ENCODE results near the gene ARSJ. TPM values are rescaled to one million over a fixed set of nuclear protein-coding genes. Genes with fewer than 3 reads are reported as not detected.

The ARSJ gene
- 22.2 TPM for polyA plus RNA-seq (2013, experiment 1 of 2)
- 23.1 TPM for polyA plus RNA-seq (2013, experiment 2 of 2)

GRCh38 chr4:113979148-113979904 is at the start of gene ARSJ:
Gene ARSJ, minus strand, starts transcription at chr4:113979647. Its CDS starts 813 bp downstream, at chr4:113978834.
- Histone ChIP-seq H3K36me3 (ENCODE audit: control insufficient read depth in 1 of 2, insufficient read depth in 2 of 2, low read depth in 1 of 2, low read length in 2 of 2) (no peaks in the 10 kb centered on the region), H3K9me3 (ENCODE audit: control insufficient read depth, low read length) (no peaks in the 10 kb centered on the region), H3K23ac (ENCODE audit: low read length in 2 of 2) (peak within 1 kb of the TSS in 1 of 2 experiments; percentile 37), H3K27ac (ENCODE audit: low read length, poor library complexity, severe bottlenecking) (peak within 1 kb of the TSS; percentile 95), H3K27me3 (ENCODE audit: control insufficient read depth in 1 of 2, insufficient read depth in 1 of 2, low read length in 2 of 2) (no peaks in the 10 kb centered on the region), H2AK5ac (ENCODE audit: low read length, severe bottlenecking) (peak within 1 kb of the TSS; percentile 9), H2BK12ac (ENCODE audit: low read length in 2 of 2) (peak within 1 kb of the TSS; percentile 37 to 95), H3K79me1 (replicated peaks; ENCODE audit: low read length, poor library complexity, severe bottlenecking) (peaks cover 6% of the 10 kb centered on the region), H4K8ac (ENCODE audit: low read length) (peak within 1 kb of the TSS; percentile 98), H2BK15ac (ENCODE audit: low read depth, poor library complexity, severe bottlenecking) (peak within 1 kb of the TSS; percentile 96), H4K91ac (ENCODE audit: low read length) (peak within 1 kb of the TSS; percentile 97), H3K14ac (ENCODE audit: low read length in 2 of 2) (peak within 1 kb of the TSS in 1 of 2 experiments; percentile 53), H3K18ac (ENCODE audit: low read depth in 1 of 2, low read length in 2 of 2) (peak within 1 kb of the TSS; percentile 79 to 99), H3K4me1 (ENCODE audit: control insufficient read depth, insufficient read depth, low read depth, low read length) (no peaks in the 10 kb centered on the region), H2BK120ac (ENCODE audit: low read depth, low read length) (peak within 1 kb of the TSS; percentile 98), H2AFZ (ENCODE audit: low read depth, low read length) (no peak within 1 kb of the TSS), H3K4ac (ENCODE audit: low read depth in 1 of 2, low read length in 2 of 2) (peak within 1 kb of the TSS; percentile 54 to 98), H3K4me3 (ENCODE audit: insufficient read depth in 1 of 2, low read depth in 1 of 2, low read length in 2 of 2) (peak within 1 kb of the TSS; percentile 89 to 97), H2BK5ac (ENCODE audit: low read depth, low read length, poor library complexity, severe bottlenecking) (peak within 1 kb of the TSS; percentile 97), H3K9ac (ENCODE audit: low read length) (peak within 1 kb of the TSS; percentile 95), H3K4me2 (ENCODE audit: low read length, poor library complexity, severe bottlenecking) (peak within 1 kb of the TSS; percentile 72)
- DNase-seq: peak; percentile 92
- under 1% methylated on average over 46 of the region's 50 CpGs for WGBS

GRCh38 chr4:114028071-114028470 is 48.6 kb upstream of the ARSJ start:
- H3K18ac ChIP-seq (ENCODE audit: low read depth in 1 of 2, low read length in 2 of 2): no peak overlapping the region
- DNase-seq: no peak
- H2BK5ac ChIP-seq (ENCODE audit: low read depth, low read length, poor library complexity, severe bottlenecking): no peak overlapping the region
- no peak overlapping the region for H2AK5ac ChIP-seq (ENCODE audit: low read length, severe bottlenecking)
- no peaks in the 10 kb centered on the region for H3K4me1 ChIP-seq (ENCODE audit: control insufficient read depth, insufficient read depth, low read depth, low read length)
- no peak overlapping the region for H3K14ac ChIP-seq (ENCODE audit: low read length in 2 of 2)
- H3K4ac ChIP-seq (ENCODE audit: low read depth in 1 of 2, low read length in 2 of 2): no peak overlapping the region
- no peak overlapping the region for H3K9ac ChIP-seq (ENCODE audit: low read length)
- H3K36me3 ChIP-seq (ENCODE audit: control insufficient read depth in 1 of 2, insufficient read depth in 2 of 2, low read depth in 1 of 2, low read length in 2 of 2): no peaks in the 10 kb centered on the region
- H3K4me2 ChIP-seq (ENCODE audit: low read length, poor library complexity, severe bottlenecking): no peak overlapping the region
- H4K91ac ChIP-seq (ENCODE audit: low read length): no peak overlapping the region
- no peak overlapping the region for H2AFZ ChIP-seq (ENCODE audit: low read depth, low read length)
- H2BK12ac ChIP-seq (ENCODE audit: low read length in 2 of 2): no peak overlapping the region
- H3K23ac ChIP-seq (ENCODE audit: low read length in 2 of 2): no peak overlapping the region
- no peak overlapping the region for H3K27ac ChIP-seq (ENCODE audit: low read length, poor library complexity, severe bottlenecking)
- no peak overlapping the region for H4K8ac ChIP-seq (ENCODE audit: low read length)
- no peak overlapping the region for H2BK120ac ChIP-seq (ENCODE audit: low read depth, low read length)
- H3K79me1 ChIP-seq (replicated peaks; ENCODE audit: low read length, poor library complexity, severe bottlenecking): no peaks in the 10 kb centered on the region
- H2BK15ac ChIP-seq (ENCODE audit: low read depth, poor library complexity, severe bottlenecking): no peak overlapping the region
- no peaks in the 10 kb centered on the region for H3K27me3 ChIP-seq (ENCODE audit: control insufficient read depth in 1 of 2, insufficient read depth in 1 of 2, low read length in 2 of 2)
- H3K9me3 ChIP-seq (ENCODE audit: control insufficient read depth, low read length): no peaks in the 10 kb centered on the region
- no peak overlapping the region for H3K4me3 ChIP-seq (ENCODE audit: insufficient read depth in 1 of 2, low read depth in 1 of 2, low read length in 2 of 2)

- Histone ChIP-seq H2BK5ac (ENCODE audit: low read depth, low read length, poor library complexity, severe bottlenecking) (no peak overlapping the region), H3K36me3 (ENCODE audit: control insufficient read depth in 1 of 2, insufficient read depth in 2 of 2, low read depth in 1 of 2, low read length in 2 of 2) (no peaks in the 10 kb centered on the region), H3K18ac (ENCODE audit: low read depth in 1 of 2, low read length in 2 of 2) (no peak overlapping the region), H3K4me1 (ENCODE audit: control insufficient read depth, insufficient read depth, low read depth, low read length) (no peaks in the 10 kb centered on the region), H3K9me3 (ENCODE audit: control insufficient read depth, low read length) (no peaks in the 10 kb centered on the region), H3K4me2 (ENCODE audit: low read length, poor library complexity, severe bottlenecking) (no peak overlapping the region), H3K9ac (ENCODE audit: low read length) (no peak overlapping the region), H3K4me3 (ENCODE audit: insufficient read depth in 1 of 2, low read depth in 1 of 2, low read length in 2 of 2) (no peak overlapping the region), H2BK12ac (ENCODE audit: low read length in 2 of 2) (no peak overlapping the region), H3K27me3 (ENCODE audit: control insufficient read depth in 1 of 2, insufficient read depth in 1 of 2, low read length in 2 of 2) (no peaks in the 10 kb centered on the region), H3K4ac (ENCODE audit: low read depth in 1 of 2, low read length in 2 of 2) (no peak overlapping the region), H2BK15ac (ENCODE audit: low read depth, poor library complexity, severe bottlenecking) (no peak overlapping the region), H4K91ac (ENCODE audit: low read length) (no peak overlapping the region), H3K14ac (ENCODE audit: low read length in 2 of 2) (no peak overlapping the region), H2AFZ (ENCODE audit: low read depth, low read length) (no peak overlapping the region), H2AK5ac (ENCODE audit: low read length, severe bottlenecking) (no peak overlapping the region), H3K79me1 (replicated peaks; ENCODE audit: low read length, poor library complexity, severe bottlenecking) (no peaks in the 10 kb centered on the region), H3K23ac (ENCODE audit: low read length in 2 of 2) (no peak overlapping the region), H2BK120ac (ENCODE audit: low read depth, low read length) (no peak overlapping the region), H3K27ac (ENCODE audit: low read length, poor library complexity, severe bottlenecking) (no peak overlapping the region), H4K8ac (ENCODE audit: low read length) (no peak overlapping the region)
- DNase-seq: no peak
These were observed 48.1 kb upstream of the ARSJ start for GRCh38 chr4:114027596-114027995.

- Histone ChIP-seq H3K4me1 (ENCODE audit: control insufficient read depth, insufficient read depth, low read depth, low read length) (no peaks in the 10 kb centered on the region), H3K27ac (ENCODE audit: low read length, poor library complexity, severe bottlenecking) (no peak overlapping the region), H3K9me3 (ENCODE audit: control insufficient read depth, low read length) (no peaks in the 10 kb centered on the region), H2BK5ac (ENCODE audit: low read depth, low read length, poor library complexity, severe bottlenecking) (no peak overlapping the region), H4K91ac (ENCODE audit: low read length) (no peak overlapping the region), H3K18ac (ENCODE audit: low read depth in 1 of 2, low read length in 2 of 2) (no peak overlapping the region), H4K8ac (ENCODE audit: low read length) (no peak overlapping the region), H2BK12ac (ENCODE audit: low read length in 2 of 2) (no peak overlapping the region), H2BK120ac (ENCODE audit: low read depth, low read length) (no peak overlapping the region), H3K79me1 (replicated peaks; ENCODE audit: low read length, poor library complexity, severe bottlenecking) (no peaks in the 10 kb centered on the region), H3K4ac (ENCODE audit: low read depth in 1 of 2, low read length in 2 of 2) (no peak overlapping the region), H3K36me3 (ENCODE audit: control insufficient read depth in 1 of 2, insufficient read depth in 2 of 2, low read depth in 1 of 2, low read length in 2 of 2) (no peaks in the 10 kb centered on the region), H3K4me2 (ENCODE audit: low read length, poor library complexity, severe bottlenecking) (no peak overlapping the region), H3K14ac (ENCODE audit: low read length in 2 of 2) (no peak overlapping the region), H2AK5ac (ENCODE audit: low read length, severe bottlenecking) (no peak overlapping the region), H2BK15ac (ENCODE audit: low read depth, poor library complexity, severe bottlenecking) (no peak overlapping the region), H3K27me3 (ENCODE audit: control insufficient read depth in 1 of 2, insufficient read depth in 1 of 2, low read length in 2 of 2) (no peaks in the 10 kb centered on the region), H2AFZ (ENCODE audit: low read depth, low read length) (no peak overlapping the region), H3K4me3 (ENCODE audit: insufficient read depth in 1 of 2, low read depth in 1 of 2, low read length in 2 of 2) (no peak overlapping the region), H3K23ac (ENCODE audit: low read length in 2 of 2) (no peak overlapping the region), H3K9ac (ENCODE audit: low read length) (no peak overlapping the region)
- WGBS: 96% methylated on average over 3 of the region's 3 CpGs
- DNase-seq: no peak
These were observed 47.0 kb upstream of the ARSJ start for GRCh38 chr4:114026447-114026846.
